HCT116 (cell line): Measurements from ENCODE around the gene UBE2E2. TPM values are rescaled to one million over a fixed set of nuclear protein-coding genes. Genes with fewer than 3 reads are reported as not detected.

Source experiments
- ATAC-seq: fragments of 200-7000 bp; cut with Tn5 transposase; 2 replicates; pipeline ENCODE4 v1.9.1; 2020; ENCODE audit warnings: mild to moderate bottlenecking, moderate library complexity
- BruUV-seq: library from RNA; stranded (reverse); fragments of 400-500 nt; replicated peaks from 2 replicates; lab custom pipeline; 2021; lab: Mats Ljungman, UMichigan
- CTCF ChIA-PET: fragments of 300-600 bp; sonication (Branson Sonifier 250); formaldehyde crosslinking; loops from one replicate; lab custom pipeline; 2021; ENCODE audit warnings: antibody characterized with exemption; lab: Charles Lee
- POLR2A ChIA-PET: fragments of 300-600, 350-600 bp; sonication (Branson Sonifier 250); formaldehyde crosslinking; loops from one replicate; lab custom pipeline; 2021; ENCODE audit warnings: antibody characterized with exemption; lab: Charles Lee
- RAD21 ChIA-PET, 2 experiments: fragments of 300-600 bp; sonication (Branson Sonifier 250); formaldehyde crosslinking; loops; one replicate each; lab custom pipeline; 2023; ENCODE audit warnings: low total read pairs in 2 of 2; ENCODE audit not compliant: uncharacterized antibody in 2 of 2, unreplicated experiment in 2 of 2, low non-redundant PET in 1 of 2; lab: Charles Lee
- DNase-seq: peaks from one replicate; pipeline ENCODE4 v3.0.0-alpha.2; 2010; ENCODE audit warnings: low read depth, low spot score
- H2AFZ ChIP-seq: fragments of 200-600 bp; shearing (Covaris generic), sonication (generic); 2 replicates; pipeline ENCODE4 v1.6.1; 2017; ENCODE audit warnings: low read depth, mixed run types, mixed read lengths, antibody characterized with exemption, low read length; ENCODE audit not compliant: poor library complexity, severe bottlenecking
- H3K27ac ChIP-seq: 2 replicates; pipeline ENCODE4 v1.5.1; 2012; ENCODE audit warnings: low read depth, low read length
- H3K27me3 ChIP-seq: fragments of 200-600 bp; sonication (generic); 2 replicates; pipeline ENCODE4 v1.6.1; 2016; ENCODE audit warnings: mixed run types, low read length, mixed read lengths; ENCODE audit not compliant: insufficient read depth
- H3K36me3 ChIP-seq, 2 experiments: fragments of 200-500 bp in 1 of 2; fragments of 200-600 bp in 1 of 2; sonication (Bioruptor generic) in 1 of 2; sonication (generic) in 1 of 2; 2 replicates each; pipeline versions ENCODE4 v1.5.1 to v1.6.1; 2014 to 2016; ENCODE audit warnings: low read length in 2 of 2, inconsistent platforms in 1 of 2, mixed read lengths in 1 of 2, mixed run types in 1 of 2; ENCODE audit not compliant: insufficient read depth in 2 of 2, control insufficient read depth in 1 of 2
- H3K4me1 ChIP-seq, 2 experiments: fragments of 200-600 bp in 1 of 2; sonication (generic) in 1 of 2; 2 replicates each; pipeline versions ENCODE4 v1.5.1 to v1.6.1; 2012 to 2017; ENCODE audit warnings: low read length in 2 of 2, inconsistent platforms in 1 of 2, mild to moderate bottlenecking in 1 of 2, mixed read lengths in 1 of 2, mixed run types in 1 of 2, moderate library complexity in 1 of 2; ENCODE audit not compliant: insufficient read depth in 2 of 2, control insufficient read depth in 1 of 2
- H3K4me2 ChIP-seq: fragments of 200-600 bp; sonication (generic); 2 replicates; pipeline ENCODE4 v1.6.1; 2017; ENCODE audit warnings: mixed run types, low read length, mixed read lengths
- H3K4me3 ChIP-seq, 2 experiments: fragments of 200-600 bp in 1 of 2; sonication (generic) in 1 of 2; replicated peaks in 1 of 2; 2 replicates each; pipeline ENCODE4 v1.5.1; 2011 to 2016; ENCODE audit warnings: low read length in 2 of 2, control low read depth in 1 of 2, low read depth in 1 of 2, mild to moderate bottlenecking in 1 of 2, mixed read lengths in 1 of 2, mixed run types in 1 of 2
- H3K79me2 ChIP-seq: fragments of 200-600 bp; sonication (generic); 2 replicates; pipeline ENCODE4 v1.6.1; 2017; ENCODE audit warnings: mild to moderate bottlenecking, mixed run types, low read length, moderate library complexity, mixed read lengths; ENCODE audit not compliant: insufficient read depth
- H3K9ac ChIP-seq: fragments of 200-600 bp; sonication (generic); 2 replicates; pipeline ENCODE4 v1.6.1; 2016; ENCODE audit warnings: low read length, mixed read lengths
- H3K9me2 ChIP-seq: fragments of 200-600 bp; sonication (generic), shearing (Covaris generic); 2 replicates; pipeline ENCODE4 v1.6.1; 2017; ENCODE audit warnings: mixed run types, mild to moderate bottlenecking, moderate library complexity; ENCODE audit not compliant: insufficient read depth
- H3K9me3 ChIP-seq, 2 experiments: fragments of 200-500 bp in 1 of 2; fragments of 200-600 bp in 1 of 2; sonication (Bioruptor generic) in 1 of 2; sonication (generic) in 1 of 2; 2 replicates each; pipeline ENCODE4 v1.6.1; 2014 to 2017; ENCODE audit warnings: low read length in 2 of 2, mixed read lengths in 2 of 2, inconsistent platforms in 1 of 2, low read depth in 1 of 2, mild to moderate bottlenecking in 1 of 2, mixed run types in 1 of 2, moderate library complexity in 1 of 2; ENCODE audit not compliant: control insufficient read depth in 1 of 2, insufficient read depth in 1 of 2
- H4K20me1 ChIP-seq: fragments of 200-600 bp; sonication (generic), shearing (Covaris generic); 2 replicates; pipeline ENCODE4 v1.6.1; 2017; ENCODE audit warnings: mixed run types, mild to moderate bottlenecking, moderate library complexity; ENCODE audit not compliant: insufficient read depth
- CEBPB ChIP-seq: IDR thresholded peaks from 2 replicates; pipeline ENCODE4 v1.6.1; 2012; ENCODE audit warnings: low read depth
- ELF1 ChIP-seq: IDR thresholded peaks from 2 replicates; pipeline ENCODE4 v1.6.1; 2012; ENCODE audit warnings: low read depth, borderline replicate concordance
- EZH2 ChIP-seq: fragments of 200-600 bp; sonication (generic); IDR thresholded peaks from 2 replicates; pipeline ENCODE4 v1.6.1; 2017; ENCODE audit warnings: antibody characterized with exemption, mixed run types
- FOSL1 ChIP-seq: IDR thresholded peaks from 2 replicates; pipeline ENCODE4 v1.6.1; 2012; ENCODE audit warnings: low read depth
- REST ChIP-seq: IDR thresholded peaks from 2 replicates; pipeline ENCODE4 v1.6.1; 2012; ENCODE audit warnings: low read depth
- SRF ChIP-seq: IDR thresholded peaks from 2 replicates; pipeline ENCODE4 v1.6.1; 2012; ENCODE audit warnings: low read depth
- TCF7L2 ChIP-seq: IDR thresholded peaks from 2 replicates; pipeline ENCODE4 v1.7.0; 2011; ENCODE audit warnings: borderline replicate concordance, inconsistent platforms; ENCODE audit not compliant: insufficient read depth, insufficient read length; ENCODE audit errors: extremely low read depth
- ZNF274 ChIP-seq: fragments of 200-500 bp; sonication (Bioruptor generic); IDR thresholded peaks from 2 replicates; pipeline ENCODE4 v1.6.1; 2014; ENCODE audit warnings: mild to moderate bottlenecking, low read depth, low read length, inconsistent platforms
- intact Hi-C: fragments of 100-400 bp; cut with micrococcal nuclease; formaldehyde crosslinking; loops from 2 replicates; pipeline ENCODE4 v1.10.0; 2022
- total RNA-seq: library from RNA; stranded (reverse); gene quantifications from one replicate; pipeline ENCODE4 v1.2.1, GENCODE V29; 2021; ENCODE audit not compliant: unreplicated experiment

The UBE2E2 gene
- total RNA-seq, 1 experiment from 2014 or later = 21.4 TPM

- CTCF ChIA-PET = no interaction called here
- Histone ChIP-seq H3K36me3 (no peaks in the 10 kb centered on the region), H3K4me3 (no peak overlapping the region), H3K9me3 (no peaks in the 10 kb centered on the region), H3K4me1 (no peaks in the 10 kb centered on the region), H2AFZ (no peak overlapping the region), H3K79me2 (no peaks in the 10 kb centered on the region), H3K27ac (no peak overlapping the region), H3K4me2 (no peak overlapping the region), H3K9ac (no peak overlapping the region), H3K27me3 (no peaks in the 10 kb centered on the region), H4K20me1 (no peaks in the 10 kb centered on the region), H3K9me2 (no peaks in the 10 kb centered on the region)
- no TSS peak for BruUV-seq
- POLR2A ChIA-PET = no interaction called here
- RAD21 ChIA-PET = no interaction called here
- no peak for ATAC-seq
- DNase-seq = no peak
- intact Hi-C loops = no loop called here
- no peak for TF ChIP-seq ZNF274
- no peak for TF ChIP-seq REST
- no peak for TF ChIP-seq ELF1
- TF ChIP-seq CEBPB = no peak
- no peak for TF ChIP-seq SRF
- TF ChIP-seq FOSL1 = no peak
- TF ChIP-seq EZH2 = no peak
- TF ChIP-seq TCF7L2 = no peak
These were observed 281.3 kb downstream of the UBE2E2 start for GRCh38 chr3:23484386-23484785.
